Smooth muscle cell (in vitro differentiated cells): ENCODE data around the gene RPS3. TPM values are rescaled to one million over a fixed set of nuclear protein-coding genes. Genes with fewer than 3 reads are reported as not detected.

ENCODE experiments used
- DNase-seq: peaks from one replicate; lab custom pipeline; 2025; ENCODE audit not compliant: unreplicated experiment; lab: John Stamatoyannopoulos, UW
- H2AFZ ChIP-seq: fragments of 200-600 bp; sonication (generic); 2 replicates; pipeline ENCODE4 v1.6.0; 2016; ENCODE audit warnings: antibody characterized with exemption, low read depth, mild to moderate bottlenecking
- H3F3A ChIP-seq: fragments of 200-600 bp; sonication (generic); 2 replicates; pipeline ENCODE4 v1.6.0; 2017; ENCODE audit warnings: antibody characterized with exemption, low read depth
- H3K27ac ChIP-seq: fragments of 200-600 bp; sonication (generic); 2 replicates; pipeline ENCODE4 v1.5.1; 2016; ENCODE audit warnings: low read depth, mild to moderate bottlenecking
- H3K27me3 ChIP-seq: fragments of 200-600 bp; sonication (generic); 2 replicates; pipeline ENCODE4 v1.6.1; 2016; ENCODE audit warnings: low read depth, mild to moderate bottlenecking
- H3K36me3 ChIP-seq: fragments of 200-600 bp; sonication (generic); 2 replicates; pipeline ENCODE4 v1.5.1; 2016; ENCODE audit warnings: low read depth
- H3K4me1 ChIP-seq: fragments of 200-600 bp; sonication (generic); 2 replicates; pipeline ENCODE4 v1.5.1; 2016; ENCODE audit warnings: low read depth
- H3K4me2 ChIP-seq: fragments of 200-600 bp; sonication (generic); 2 replicates; pipeline ENCODE4 v1.6.0; 2016; ENCODE audit warnings: mild to moderate bottlenecking
- H3K4me3 ChIP-seq: fragments of 200-600 bp; sonication (generic); 2 replicates; pipeline ENCODE4 v1.5.1; 2016; ENCODE audit warnings: mild to moderate bottlenecking
- H3K79me2 ChIP-seq: fragments of 200-600 bp; sonication (generic); 2 replicates; pipeline ENCODE4 v1.6.0; 2016; ENCODE audit warnings: low read depth, mild to moderate bottlenecking
- H3K9ac ChIP-seq: fragments of 200-600 bp; sonication (generic); 2 replicates; pipeline ENCODE4 v1.6.0; 2016; ENCODE audit warnings: low read depth
- H3K9me3 ChIP-seq: fragments of 200-600 bp; sonication (generic); replicated peaks from 2 replicates; pipeline ENCODE4 v1.5.1; 2016; ENCODE audit warnings: low read depth
- H4K20me1 ChIP-seq: fragments of 200-600 bp; sonication (generic); 2 replicates; pipeline ENCODE4 v1.6.0; 2016; ENCODE audit warnings: low read depth
- WGBS: methylation state at CpG from one replicate; pipeline ENCODE4 v1.1.7; 2016; ENCODE audit warnings: low lambda C conversion rate; 5-methylcytosine and 5-hydroxymethylcytosine counted together
- polyA plus RNA-seq: library from polyadenylated mRNA; unstranded; fragments of >200 nt; fragmentation: Nextera tagmentation; extraction: Ambion mirVana; gene quantifications from 2 replicates; pipeline ENCODE4 v1.2.1, GENCODE V29; 2016
- total RNA-seq: library from RNA; depleted of rRNA; stranded (reverse); fragments of >200 nt; gene quantifications from 2 replicates; pipeline ENCODE4 v1.2.3, GENCODE V29; 2014
- TF ChIP-seq, protein P1 (sequence below): fragments of 200-600 bp; sonication (generic); IDR thresholded peaks from 2 replicates; pipeline ENCODE4 v1.5.1; 2017; ENCODE audit warnings: borderline replicate concordance, mild to moderate bottlenecking, antibody characterized with exemption; ENCODE audit not compliant: insufficient read depth, poor library complexity, severe bottlenecking

The RPS3 gene
- total and polyA plus RNA-seq, 2 experiments from 2014 or later = 794 to 989 TPM

DNA sequence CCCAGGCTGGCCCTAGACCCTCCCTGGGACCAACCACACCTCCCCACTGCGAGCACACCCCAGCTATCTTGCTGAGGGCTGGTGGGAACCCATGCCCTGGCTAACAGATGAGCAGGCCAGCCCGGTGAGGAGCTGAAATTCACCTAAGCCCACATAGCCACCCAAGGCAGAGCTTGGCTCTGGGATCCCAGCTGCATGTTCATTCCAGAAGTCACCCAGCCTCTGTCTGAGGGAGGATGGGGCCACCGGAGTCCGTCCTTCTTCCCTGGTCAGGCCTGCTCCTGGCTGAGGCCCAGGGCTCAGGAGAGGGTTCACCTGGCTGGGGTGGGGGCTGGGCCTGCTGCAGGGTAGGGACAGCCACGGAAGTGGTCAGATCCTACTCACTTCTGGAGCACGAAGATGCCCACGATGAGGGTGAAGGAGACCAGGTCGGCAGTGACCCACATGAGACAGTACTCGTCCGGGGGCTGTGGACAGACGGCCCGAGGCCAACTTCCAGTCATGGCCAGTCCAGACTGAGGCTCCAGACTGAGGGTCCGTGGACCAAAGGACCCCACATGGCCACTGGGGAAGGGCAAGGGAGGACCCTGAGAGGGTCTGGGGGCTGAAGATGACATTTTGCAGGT lies 40.3 kb downstream of the RPS3 start:
- H3K9ac ChIP-seq = no peak overlapping the region
- H3K36me3 ChIP-seq = no peaks in the 10 kb centered on the region
- 90% methylated on average over 13 of the region's 13 CpGs for WGBS
- H2AFZ ChIP-seq = no peak overlapping the region
- TF ChIP-seq, protein P1, sequence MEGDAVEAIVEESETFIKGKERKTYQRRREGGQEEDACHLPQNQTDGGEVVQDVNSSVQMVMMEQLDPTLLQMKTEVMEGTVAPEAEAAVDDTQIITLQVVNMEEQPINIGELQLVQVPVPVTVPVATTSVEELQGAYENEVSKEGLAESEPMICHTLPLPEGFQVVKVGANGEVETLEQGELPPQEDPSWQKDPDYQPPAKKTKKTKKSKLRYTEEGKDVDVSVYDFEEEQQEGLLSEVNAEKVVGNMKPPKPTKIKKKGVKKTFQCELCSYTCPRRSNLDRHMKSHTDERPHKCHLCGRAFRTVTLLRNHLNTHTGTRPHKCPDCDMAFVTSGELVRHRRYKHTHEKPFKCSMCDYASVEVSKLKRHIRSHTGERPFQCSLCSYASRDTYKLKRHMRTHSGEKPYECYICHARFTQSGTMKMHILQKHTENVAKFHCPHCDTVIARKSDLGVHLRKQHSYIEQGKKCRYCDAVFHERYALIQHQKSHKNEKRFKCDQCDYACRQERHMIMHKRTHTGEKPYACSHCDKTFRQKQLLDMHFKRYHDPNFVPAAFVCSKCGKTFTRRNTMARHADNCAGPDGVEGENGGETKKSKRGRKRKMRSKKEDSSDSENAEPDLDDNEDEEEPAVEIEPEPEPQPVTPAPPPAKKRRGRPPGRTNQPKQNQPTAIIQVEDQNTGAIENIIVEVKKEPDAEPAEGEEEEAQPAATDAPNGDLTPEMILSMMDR = no peak
- no peak for DNase-seq
- no peaks in the 10 kb centered on the region for H3F3A ChIP-seq
- H3K79me2 ChIP-seq = no peaks in the 10 kb centered on the region
- no peak overlapping the region for H3K27ac ChIP-seq
- no peak overlapping the region for H3K4me3 ChIP-seq
- no peak overlapping the region for H3K4me2 ChIP-seq
- H4K20me1 ChIP-seq = no peaks in the 10 kb centered on the region
- H3K4me1 ChIP-seq = no peaks in the 10 kb centered on the region
- H3K27me3 ChIP-seq = no peaks in the 10 kb centered on the region
- no peaks in the 10 kb centered on the region for H3K9me3 ChIP-seq

- no peaks in the 10 kb centered on the region for H3K36me3 ChIP-seq
- no peaks in the 10 kb centered on the region for H3F3A ChIP-seq
- no peak overlapping the region for H3K4me2 ChIP-seq
- H2AFZ ChIP-seq = no peak overlapping the region
- H3K9ac ChIP-seq = no peak overlapping the region
- no peak overlapping the region for H3K27ac ChIP-seq
- TF ChIP-seq, protein P1 = no peak
- no peak overlapping the region for H3K4me3 ChIP-seq
- no peaks in the 10 kb centered on the region for H3K27me3 ChIP-seq
- H3K4me1 ChIP-seq = no peaks in the 10 kb centered on the region
- no peaks in the 10 kb centered on the region for H3K9me3 ChIP-seq
- no peaks in the 10 kb centered on the region for H3K79me2 ChIP-seq
- DNase-seq = no peak
- WGBS = 87% methylated on average over 27 of the region's 27 CpGs
- no peaks in the 10 kb centered on the region for H4K20me1 ChIP-seq
These were observed 41.9 kb downstream of the RPS3 start for GRCh38 chr11:75440960-75441803.

GRCh38 chr11:75441804-75442132 lies 42.5 kb downstream of the RPS3 start:
- H3K4me3 ChIP-seq = no peak overlapping the region
- no peak overlapping the region for H3K9ac ChIP-seq
- DNase-seq = no peak
- no peaks in the 10 kb centered on the region for H3K9me3 ChIP-seq
- TF ChIP-seq, protein P1 = no peak
- H3K27me3 ChIP-seq = no peaks in the 10 kb centered on the region
- no peaks in the 10 kb centered on the region for H3K4me1 ChIP-seq
- no peaks in the 10 kb centered on the region for H3K79me2 ChIP-seq
- H3K36me3 ChIP-seq = no peaks in the 10 kb centered on the region
- H3F3A ChIP-seq = no peaks in the 10 kb centered on the region
- WGBS = 79% methylated on average over 7 of the region's 7 CpGs
- H4K20me1 ChIP-seq = no peaks in the 10 kb centered on the region
- H2AFZ ChIP-seq = no peak overlapping the region
- H3K4me2 ChIP-seq = no peak overlapping the region
- H3K27ac ChIP-seq = no peak overlapping the region
